CD4-positive, alpha-beta T cell treated with Interleukin-1 beta for 1 hour (primary cell): Measurements from ENCODE around the gene ACADVL.

Experiments
- DNase-seq, 2 donors: peaks; one replicate each; pipeline ENCODE4 v3.0.0-alpha.2; 2020 to 2022

The ACADVL gene

GRCh38 chr17:7191571-7192270 lies 28.0 kb upstream of the ACADVL start:
- no peak for DNase-seq

GRCh38 chr17:7192271-7192937 lies 27.3 kb upstream of the ACADVL start:
- no peak for DNase-seq

GRCh38 chr17:7195971-7196370 lies 23.8 kb upstream of the ACADVL start:
- no peak for DNase-seq

GRCh38 chr17:7196651-7197401 lies 22.9 kb upstream of the ACADVL start:
- no peak for DNase-seq

GRCh38 chr17:7203391-7203790 lies 16.3 kb upstream of the ACADVL start:
- DNase-seq, result no peak

GRCh38 chr17:7204336-7204735 lies 15.4 kb upstream of the ACADVL start:
- DNase-seq, result no peak

GRCh38 chr17:7204828-7205461 lies 14.8 kb upstream of the ACADVL start:
- peak; percentile 99 for DNase-seq

GRCh38 chr17:7205561-7205960 lies 14.2 kb upstream of the ACADVL start:
- DNase-seq, result no peak

- DNase-seq, result no peak
These were observed 12.4 kb upstream of the ACADVL start for GRCh38 chr17:7207120-7208001.

- no peak for DNase-seq
These were observed 11.6 kb upstream of the ACADVL start for GRCh38 chr17:7208027-7208571.

- no peak for DNase-seq
These were observed 10.8 kb upstream of the ACADVL start for GRCh38 chr17:7208754-7209460.

GRCh38 chr17:7211491-7212273 lies 8.1 kb upstream of the ACADVL start:
- DNase-seq, result no peak

- peak; percentile 90 for DNase-seq
These were observed 5.8 kb upstream of the ACADVL start for GRCh38 chr17:7213895-7214299.

GRCh38 chr17:7214300-7215135 lies 5.2 kb upstream of the ACADVL start:
- peak; percentile 99 for DNase-seq

- no peak for DNase-seq
These were observed 4.6 kb upstream of the ACADVL start for GRCh38 chr17:7215136-7215638.

- no peak for DNase-seq
These were observed 4.0 kb upstream of the ACADVL start for GRCh38 chr17:7215652-7216180.

GRCh38 chr17:7216242-7217112 lies 3.3 kb upstream of the ACADVL start:
- DNase-seq, result no peak
